Osteocyte (in vitro differentiated cells): ENCODE results near the gene ADGRB2. TPM values are rescaled to one million over a fixed set of nuclear protein-coding genes. Genes with fewer than 3 reads are reported as not detected.

Experiments
- DNase-seq: peaks from one replicate; pipeline ENCODE4 v3.0.0; 2021; ENCODE audit warnings: mixed read lengths; ENCODE audit not compliant: unreplicated experiment; ENCODE audit errors: extremely low spot score
- H3K27ac Mint-ChIP-seq: one replicate; pipeline ENCODE4 v1.8.0; 2021; ENCODE audit warnings: mild to moderate bottlenecking, mixed read lengths; ENCODE audit not compliant: unreplicated experiment
- H3K27me3 Mint-ChIP-seq: one replicate; pipeline ENCODE4 v1.8.0; 2021; ENCODE audit warnings: mixed read lengths; ENCODE audit not compliant: unreplicated experiment
- H3K36me3 Mint-ChIP-seq: one replicate; pipeline ENCODE4 v1.8.0; 2021; ENCODE audit warnings: mixed read lengths; ENCODE audit not compliant: unreplicated experiment
- H3K4me1 Mint-ChIP-seq: one replicate; pipeline ENCODE4 v1.8.0; 2021; ENCODE audit warnings: mixed read lengths; ENCODE audit not compliant: unreplicated experiment
- H3K4me3 Mint-ChIP-seq: one replicate; pipeline ENCODE4 v1.8.0; 2021; ENCODE audit warnings: mild to moderate bottlenecking, moderate library complexity, mixed read lengths; ENCODE audit not compliant: unreplicated experiment
- H3K9me3 Mint-ChIP-seq: one replicate; pipeline ENCODE4 v1.8.0; 2021; ENCODE audit warnings: mixed read lengths; ENCODE audit not compliant: unreplicated experiment
- total RNA-seq: library from RNA; stranded (reverse); gene quantifications from 2 replicates; pipeline ENCODE4 v1.2.1, GENCODE V29; 2021
- TF ChIP-seq, protein P1 (sequence below): fragments of 200-600 bp; sonication (generic); IDR thresholded peaks from 2 replicates; pipeline ENCODE4 v1.5.0; 2021; ENCODE audit warnings: antibody characterized with exemption, mild to moderate bottlenecking, moderate library complexity

The ADGRB2 gene
- total RNA-seq, 1 donor from 2014 or later, result 8.2 TPM

DNA sequence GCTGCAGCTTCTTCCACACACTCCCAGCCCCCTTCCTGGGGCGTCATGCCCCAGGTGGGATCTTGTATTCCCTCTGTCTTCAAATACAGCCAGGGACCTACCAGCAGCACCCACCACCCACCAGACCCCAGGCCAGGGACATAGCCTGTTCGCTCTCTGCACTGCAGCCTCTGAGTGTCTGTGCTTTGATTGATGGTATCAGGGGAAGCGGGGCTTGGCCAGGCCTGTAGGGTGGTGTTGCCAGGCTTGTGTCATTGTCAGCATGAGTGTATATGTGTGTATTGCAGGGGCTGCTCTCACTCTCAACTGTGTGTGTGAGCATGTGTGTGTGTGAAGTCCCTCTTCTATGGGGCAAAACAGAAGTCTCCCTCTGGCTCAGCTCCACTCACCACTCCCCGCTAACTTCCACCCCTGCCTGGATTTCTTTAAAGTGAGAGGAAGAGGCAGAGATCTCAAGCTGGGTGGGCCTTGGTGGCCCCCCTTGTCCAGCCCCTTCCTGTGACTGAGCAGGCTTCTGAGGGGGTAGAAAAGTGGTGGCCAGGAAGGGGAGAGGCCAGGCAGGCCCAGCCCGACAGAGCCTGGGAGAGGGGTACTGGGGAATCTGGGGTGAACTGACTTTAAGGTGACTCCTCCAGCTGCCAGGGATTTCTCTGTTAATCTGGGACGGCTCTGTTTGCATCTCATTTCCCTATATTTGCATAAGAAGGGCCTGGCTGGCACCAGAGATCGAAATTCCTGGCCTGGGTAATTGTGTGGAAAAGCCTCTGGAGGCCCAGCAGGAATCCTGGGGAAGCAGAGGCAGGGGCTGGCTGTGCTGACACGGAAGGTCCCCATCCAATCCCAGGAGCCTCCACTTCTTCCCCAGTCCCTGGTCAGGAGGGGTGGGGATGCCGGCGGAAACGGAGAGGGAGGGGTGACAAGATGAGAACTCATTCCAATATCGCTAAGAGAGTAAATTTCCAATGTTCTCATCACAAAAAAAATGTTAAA lies 18.6 kb upstream of the ADGRB2 start:
- Mint-ChIP-seq H3K9me3 (no peaks in the 10 kb centered on the region), H3K27ac (no peak overlapping the region), H3K4me1 (peaks cover 9% of the 10 kb centered on the region), H3K27me3 (no peaks in the 10 kb centered on the region), H3K4me3 (no peak overlapping the region), H3K36me3 (no peaks in the 10 kb centered on the region)
- no peak for DNase-seq
- TF ChIP-seq, protein P1, sequence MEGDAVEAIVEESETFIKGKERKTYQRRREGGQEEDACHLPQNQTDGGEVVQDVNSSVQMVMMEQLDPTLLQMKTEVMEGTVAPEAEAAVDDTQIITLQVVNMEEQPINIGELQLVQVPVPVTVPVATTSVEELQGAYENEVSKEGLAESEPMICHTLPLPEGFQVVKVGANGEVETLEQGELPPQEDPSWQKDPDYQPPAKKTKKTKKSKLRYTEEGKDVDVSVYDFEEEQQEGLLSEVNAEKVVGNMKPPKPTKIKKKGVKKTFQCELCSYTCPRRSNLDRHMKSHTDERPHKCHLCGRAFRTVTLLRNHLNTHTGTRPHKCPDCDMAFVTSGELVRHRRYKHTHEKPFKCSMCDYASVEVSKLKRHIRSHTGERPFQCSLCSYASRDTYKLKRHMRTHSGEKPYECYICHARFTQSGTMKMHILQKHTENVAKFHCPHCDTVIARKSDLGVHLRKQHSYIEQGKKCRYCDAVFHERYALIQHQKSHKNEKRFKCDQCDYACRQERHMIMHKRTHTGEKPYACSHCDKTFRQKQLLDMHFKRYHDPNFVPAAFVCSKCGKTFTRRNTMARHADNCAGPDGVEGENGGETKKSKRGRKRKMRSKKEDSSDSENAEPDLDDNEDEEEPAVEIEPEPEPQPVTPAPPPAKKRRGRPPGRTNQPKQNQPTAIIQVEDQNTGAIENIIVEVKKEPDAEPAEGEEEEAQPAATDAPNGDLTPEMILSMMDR, result no peak

DNA sequence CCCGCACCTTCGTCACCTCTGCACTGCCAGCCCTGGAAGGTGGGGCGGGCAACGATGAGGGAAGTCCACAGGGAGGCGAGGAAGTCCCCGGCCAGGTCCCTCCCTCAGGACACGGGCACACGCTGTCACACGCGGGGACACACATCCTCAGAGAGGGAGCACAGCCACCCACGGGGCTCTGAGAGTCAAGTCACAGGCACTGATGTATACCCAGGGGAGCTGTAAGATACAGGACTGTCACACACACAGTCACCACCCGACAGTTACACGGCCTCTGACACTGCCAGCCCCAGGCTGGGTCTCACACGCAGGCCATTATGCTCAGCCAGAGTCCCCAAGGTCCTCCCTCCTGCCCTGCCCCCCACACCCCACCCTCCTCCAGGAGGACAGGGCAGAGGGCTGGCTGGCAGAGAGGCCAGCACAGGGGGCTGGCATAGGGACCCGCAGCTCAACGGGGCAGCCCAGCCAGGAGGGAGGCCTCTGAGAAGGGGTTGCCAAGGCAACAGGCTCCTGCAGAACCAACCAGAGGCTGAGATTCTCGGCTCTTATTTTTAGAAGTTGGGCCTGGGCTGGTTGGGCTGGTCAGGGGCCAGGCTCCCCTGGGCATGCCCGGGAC lies 17.7 kb upstream of the ADGRB2 start:
- TF ChIP-seq, protein P1, result no peak
- H3K9me3 Mint-ChIP-seq, result no peaks in the 10 kb centered on the region
- H3K4me3 Mint-ChIP-seq, result no peak overlapping the region
- no peaks in the 10 kb centered on the region for H3K36me3 Mint-ChIP-seq
- peaks cover 8% of the 10 kb centered on the region for H3K4me1 Mint-ChIP-seq
- no peak overlapping the region for H3K27ac Mint-ChIP-seq
- DNase-seq, result no peak
- no peaks in the 10 kb centered on the region for H3K27me3 Mint-ChIP-seq

DNA sequence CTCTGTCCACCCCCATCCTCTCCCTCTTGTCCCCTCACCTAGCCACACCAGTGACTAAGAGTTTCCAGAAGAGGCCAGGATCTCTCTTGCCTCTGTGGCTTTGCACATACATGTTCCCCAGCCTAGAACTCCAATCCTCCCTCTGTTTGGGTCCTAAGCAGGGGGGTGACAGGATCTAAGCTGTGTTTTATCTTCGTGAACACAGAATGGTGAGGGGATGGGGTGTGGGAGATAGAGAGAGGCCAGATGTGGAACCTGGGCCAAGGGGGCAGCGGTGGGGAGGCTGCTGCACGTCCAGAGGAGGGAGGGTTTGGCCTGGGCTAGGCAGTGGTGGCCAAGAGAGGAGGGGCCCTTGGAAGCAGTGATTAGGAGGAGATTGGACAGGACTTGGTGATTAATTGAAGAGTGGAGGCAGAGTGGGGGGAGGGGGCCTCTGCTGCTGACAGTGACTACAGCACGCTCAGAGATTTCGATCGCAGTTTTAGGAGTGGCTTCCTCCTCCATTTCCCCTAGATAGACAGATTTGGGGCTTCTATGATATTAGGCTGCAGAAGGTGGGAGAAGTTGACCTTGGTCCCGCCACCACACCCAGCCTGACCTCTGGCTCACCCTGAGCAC lies 17.1 kb upstream of the ADGRB2 start:
- H3K27ac Mint-ChIP-seq, result no peak overlapping the region
- no peaks in the 10 kb centered on the region for H3K36me3 Mint-ChIP-seq
- H3K4me1 Mint-ChIP-seq, result peaks cover 8% of the 10 kb centered on the region
- no peaks in the 10 kb centered on the region for H3K9me3 Mint-ChIP-seq
- no peaks in the 10 kb centered on the region for H3K27me3 Mint-ChIP-seq
- TF ChIP-seq, protein P1, result no peak
- DNase-seq, result no peak
- no peak overlapping the region for H3K4me3 Mint-ChIP-seq

- DNase-seq, result no peak
- Mint-ChIP-seq H3K4me3 (no peak overlapping the region), H3K4me1 (peaks cover 8% of the 10 kb centered on the region)
Measured at GRCh38 chr1:31780632-31781031, 16.5 kb upstream of the ADGRB2 start.

More at GRCh38 chr1:31780632-31781031, 16.5 kb upstream of the ADGRB2 start:
- Mint-ChIP-seq H3K36me3 (no peaks in the 10 kb centered on the region), H3K9me3 (no peaks in the 10 kb centered on the region), H3K27me3 (no peaks in the 10 kb centered on the region), H3K27ac (no peak overlapping the region)
- TF ChIP-seq, protein P1, result no peak
